GM12878 (cell line): ENCODE data around the gene KIF17. TPM values are rescaled to one million over a fixed set of nuclear protein-coding genes. Genes with fewer than 3 reads are reported as not detected.
A peak's percentile ranks its signal among the peaks of the same experiment; 100 is the strongest.

Experiments used
- BCLAF1 ChIP-seq: fragments of 450-650 bp; IDR thresholded peaks from 2 replicates; pipeline ENCODE4 v1.6.1; 2017; ENCODE audit warnings: antibody characterized with exemption, mild to moderate bottlenecking, moderate library complexity
- CEBPZ ChIP-seq: fragments of 150-350 bp; IDR thresholded peaks from 2 replicates; pipeline ENCODE4 v1.6.1; 2016; ENCODE audit warnings: low read depth, low read length
- CHD4 ChIP-seq: fragments of 200-600 bp; sonication (generic); IDR thresholded peaks from 2 replicates; pipeline ENCODE4 v1.6.1; 2016; ENCODE audit warnings: mild to moderate bottlenecking
- CTCF ChIP-seq, 3 experiments: IDR thresholded peaks in 2 of 3; conservative IDR thresholded peaks in 1 of 3; 2 replicates each; pipeline ENCODE4 v1.5.1; 2011; ENCODE audit warnings: low read depth in 3 of 3, low read length in 3 of 3, mild to moderate bottlenecking in 3 of 3, control low read depth in 2 of 3, moderate library complexity in 2 of 3, inconsistent platforms in 1 of 3, mixed read lengths in 1 of 3; ENCODE audit not compliant: control insufficient read depth in 2 of 3, insufficient read depth in 1 of 3; ENCODE audit errors: extremely low read depth in 1 of 3
- DPF2 ChIP-seq: fragments of 450-650 bp; IDR thresholded peaks from 2 replicates; pipeline ENCODE4 v1.6.1; 2017; ENCODE audit warnings: mild to moderate bottlenecking
- FOXM1 ChIP-seq: IDR thresholded peaks from 2 replicates; pipeline ENCODE4 v1.6.1; 2012; ENCODE audit warnings: low read depth, mild to moderate bottlenecking, inconsistent platforms, low read length, moderate library complexity
- HDAC2 ChIP-seq: fragments of 200-600 bp; sonication (generic); IDR thresholded peaks from 2 replicates; pipeline ENCODE4 v1.6.1; 2017
- NR2C1 ChIP-seq: fragments of 450-650 bp; IDR thresholded peaks from 2 replicates; pipeline ENCODE4 v1.6.1; 2017; ENCODE audit warnings: antibody characterized with exemption, mild to moderate bottlenecking, moderate library complexity
- NR2F1 ChIP-seq: fragments of 450-650 bp; conservative IDR thresholded peaks from 2 replicates; pipeline ENCODE4 v1.6.1; 2017; ENCODE audit warnings: mild to moderate bottlenecking
- PAX5 ChIP-seq: IDR thresholded peaks from 2 replicates; pipeline ENCODE4 v1.6.1; 2011; ENCODE audit warnings: low read depth, low read length, borderline replicate concordance
- POLR2AphosphoS2 ChIP-seq: IDR thresholded peaks from 2 replicates; pipeline ENCODE4 v1.6.1; 2011; ENCODE audit warnings: low read depth, mild to moderate bottlenecking, low read length, improper control_type of control experiment, moderate library complexity
- POU2F2 ChIP-seq: IDR thresholded peaks from 3 replicates; pipeline ENCODE4 v1.6.1; 2011; ENCODE audit warnings: low read depth, mild to moderate bottlenecking, low read length, borderline replicate concordance
- RAD21 ChIP-seq: IDR thresholded peaks from 2 replicates; pipeline ENCODE4 v1.6.1; 2011; ENCODE audit warnings: mild to moderate bottlenecking, low read depth, low read length, moderate library complexity; ENCODE audit not compliant: insufficient read depth
- REST ChIP-seq: IDR thresholded peaks from 2 replicates; pipeline ENCODE4 v1.6.1; 2012; ENCODE audit warnings: mild to moderate bottlenecking, low read depth, low read length
- SMC3 ChIP-seq: IDR thresholded peaks from 2 replicates; pipeline ENCODE4 v1.6.1; 2011; ENCODE audit warnings: low read length, improper control_type of control experiment, borderline replicate concordance
- SRF ChIP-seq, 2 experiments: IDR thresholded peaks; 2 replicates each; pipeline ENCODE4 v1.6.1; 2011; ENCODE audit warnings: low read depth in 2 of 2, low read length in 2 of 2, mild to moderate bottlenecking in 1 of 2, moderate library complexity in 1 of 2
- SUPT20H ChIP-seq: IDR thresholded peaks from 2 replicates; pipeline ENCODE4 v1.6.1; 2011; ENCODE audit warnings: low read depth, mild to moderate bottlenecking, low read length, moderate library complexity, borderline replicate concordance; ENCODE audit not compliant: control insufficient read depth
- TCF3 ChIP-seq: IDR thresholded peaks from 2 replicates; pipeline ENCODE4 v1.6.1; 2012; ENCODE audit warnings: low read depth, mild to moderate bottlenecking, low read length, borderline replicate concordance; ENCODE audit not compliant: insufficient read depth
- ZNF217 ChIP-seq: fragments of 450-650 bp; IDR thresholded peaks from 2 replicates; pipeline ENCODE4 v1.6.1; 2017; ENCODE audit warnings: antibody characterized with exemption, mild to moderate bottlenecking
- ZNF384 ChIP-seq: IDR thresholded peaks from 2 replicates; pipeline ENCODE4 v1.6.1; 2012; ENCODE audit warnings: low read depth, mild to moderate bottlenecking, low read length, improper control_type of control experiment, borderline replicate concordance
- polyA plus RNA-seq, 11 experiments: library from polyadenylated mRNA; depleted of rRNA in 4 of 11; unstranded in 6 of 11; stranded (reverse) in 5 of 11; fragments of >200 nt; fragmentation: Nextera tagmentation in 4 of 11; fragmentation: Illumina TruSeq in 1 of 11; extraction: Ambion mirVana in 4 of 11; extraction: Trizol in 1 of 11; gene quantifications; 1 replicate in 1 of 11; 2 replicates in 10 of 11; pipeline versions ENCODE4 v1.2.1 to v1.2.3, GENCODE V29; 2011 to 2016; ENCODE audit warnings: inconsistent platforms in 2 of 11, missing spikeins in 2 of 11, low read depth in 1 of 11
- total RNA-seq, 4 experiments: library from RNA; depleted of rRNA in 3 of 4; stranded (reverse); fragments of >200 nt in 3 of 4; fragmentation: Illumina TruSeq in 1 of 4; extraction: Trizol in 1 of 4; gene quantifications; 2 replicates each; pipeline versions ENCODE4 v1.2.1 to v1.2.3, GENCODE V29; 2013 to 2021

KIF17 gene
- total and polyA plus RNA-seq, 10 of the 15 experiments (the other 5 are each of a cell fraction or from before 2014, with no cell fraction given), result 0.01 to 0.10 (median 0.03) TPM; not detected in 7

DNA sequence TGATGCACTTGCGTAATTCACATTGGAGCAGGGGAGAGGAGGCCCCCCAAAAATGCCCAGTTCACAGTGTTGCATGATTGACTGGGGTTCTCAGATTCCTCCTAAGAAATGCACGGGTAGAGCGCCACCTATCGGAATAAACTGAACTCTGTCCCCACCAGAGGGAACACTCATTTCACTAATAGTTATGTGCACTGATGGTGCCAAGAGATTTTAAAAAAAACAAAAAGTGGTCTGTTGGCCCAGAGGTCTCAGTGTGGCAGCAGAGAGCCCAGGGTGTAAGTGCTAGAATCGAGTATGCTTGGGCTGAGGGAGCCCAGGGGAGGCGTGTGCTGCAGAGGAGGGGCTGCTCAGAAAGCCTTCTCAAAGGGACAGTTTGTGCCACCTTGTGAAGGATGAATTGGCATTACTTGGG, 77.6 kb downstream of the KIF17 start (continued):
- TF ChIP-seq REST, result no peak
- no peak for TF ChIP-seq NR2F1
- no peak for TF ChIP-seq NR2C1
- no peak for TF ChIP-seq PAX5
- TF ChIP-seq RAD21, result peak; percentile 70
- TF ChIP-seq HDAC2, result no peak
- no peak for TF ChIP-seq CHD4
- no peak for TF ChIP-seq FOXM1
- TF ChIP-seq BCLAF1, result no peak
- TF ChIP-seq DPF2, result no peak
- TF ChIP-seq ZNF217, result no peak
- no peak for TF ChIP-seq SUPT20H
- TF ChIP-seq SMC3, result peak; percentile 57; the same call in 1 of the 2 replicates
- no peak for TF ChIP-seq CEBPZ
- no peak for TF ChIP-seq TCF3
- peak; percentile 54 for TF ChIP-seq ZNF384
- TF ChIP-seq POU2F2, result no peak
- no peak for TF ChIP-seq SRF (IDR thresholded peaks at IDR 0.05; ENCODE audit: low read depth in 2 of 2, low read length in 2 of 2)
- peak; percentile 73 to 81 (median 77) for TF ChIP-seq CTCF (IDR thresholded peaks at IDR 0.05 in 2 of 3, conservative IDR thresholded peaks at IDR 0.05 in 1 of 3; ENCODE audit: control insufficient read depth in 2 of 3, extremely low read depth in 1 of 3, insufficient read depth in 1 of 3, low read depth in 3 of 3, low read length in 3 of 3)
- TF ChIP-seq POLR2AphosphoS2, result no peak
- TF ChIP-seq, all 136 proteins: peak for 6
